Kidney tubule cell (primary cell): ENCODE results near the gene SPATA24.
"Not testable (repeated sequence)": the region's sequence is repeated elsewhere in the genome, so short reads cannot be mapped to it uniquely, and the experiment has no call there.

ENCODE experiments used
- DNase-seq: peaks from one replicate; pipeline ENCODE4 v3.0.0-alpha.2; 2018; ENCODE audit warnings: low spot score

Gene SPATA24, protein sequence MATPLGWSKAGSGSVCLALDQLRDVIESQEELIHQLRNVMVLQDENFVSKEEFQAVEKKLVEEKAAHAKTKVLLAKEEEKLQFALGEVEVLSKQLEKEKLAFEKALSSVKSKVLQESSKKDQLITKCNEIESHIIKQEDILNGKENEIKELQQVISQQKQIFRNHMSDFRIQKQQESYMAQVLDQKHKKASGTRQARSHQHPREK

DNA sequence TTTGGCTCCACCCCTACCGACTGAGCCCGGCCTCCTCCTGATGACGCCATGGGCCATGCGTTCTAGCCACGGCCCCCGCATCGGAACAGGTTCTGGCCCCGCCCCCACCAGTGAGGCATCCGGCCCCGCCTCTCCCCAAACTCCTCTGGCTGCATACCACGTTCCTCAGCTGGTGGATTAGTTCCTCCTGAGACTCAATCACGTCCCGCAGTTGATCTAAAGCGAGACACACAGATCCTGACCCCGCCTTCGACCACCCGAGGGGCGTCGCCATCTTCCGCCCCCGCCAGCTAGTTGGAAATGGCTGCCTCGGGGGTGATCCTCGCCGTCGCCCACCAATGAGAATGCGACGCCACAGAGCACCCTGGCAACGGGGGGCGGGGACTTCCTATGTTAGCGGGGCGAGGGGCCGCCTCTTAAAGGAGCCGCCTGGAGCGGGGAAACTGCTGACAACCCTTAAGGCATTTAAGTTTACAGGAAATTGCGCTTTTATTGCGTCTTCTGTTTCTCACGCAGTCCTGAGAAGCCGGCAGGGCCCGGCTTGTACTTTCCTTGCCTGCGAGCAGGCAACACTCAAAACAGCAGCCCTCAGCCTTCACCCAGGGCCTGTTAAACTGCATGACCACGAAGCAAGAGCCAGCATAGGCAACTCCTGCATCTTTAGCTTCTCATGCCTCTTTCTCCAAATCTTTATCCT is at the start of gene SPATA24:
SPATA24 (minus strand) TSS at position 303 of the 697 bp plus-strand sequence; CDS start at position 274, 29 bp downstream.
- DNase-seq = peak; percentile 96

DNA sequence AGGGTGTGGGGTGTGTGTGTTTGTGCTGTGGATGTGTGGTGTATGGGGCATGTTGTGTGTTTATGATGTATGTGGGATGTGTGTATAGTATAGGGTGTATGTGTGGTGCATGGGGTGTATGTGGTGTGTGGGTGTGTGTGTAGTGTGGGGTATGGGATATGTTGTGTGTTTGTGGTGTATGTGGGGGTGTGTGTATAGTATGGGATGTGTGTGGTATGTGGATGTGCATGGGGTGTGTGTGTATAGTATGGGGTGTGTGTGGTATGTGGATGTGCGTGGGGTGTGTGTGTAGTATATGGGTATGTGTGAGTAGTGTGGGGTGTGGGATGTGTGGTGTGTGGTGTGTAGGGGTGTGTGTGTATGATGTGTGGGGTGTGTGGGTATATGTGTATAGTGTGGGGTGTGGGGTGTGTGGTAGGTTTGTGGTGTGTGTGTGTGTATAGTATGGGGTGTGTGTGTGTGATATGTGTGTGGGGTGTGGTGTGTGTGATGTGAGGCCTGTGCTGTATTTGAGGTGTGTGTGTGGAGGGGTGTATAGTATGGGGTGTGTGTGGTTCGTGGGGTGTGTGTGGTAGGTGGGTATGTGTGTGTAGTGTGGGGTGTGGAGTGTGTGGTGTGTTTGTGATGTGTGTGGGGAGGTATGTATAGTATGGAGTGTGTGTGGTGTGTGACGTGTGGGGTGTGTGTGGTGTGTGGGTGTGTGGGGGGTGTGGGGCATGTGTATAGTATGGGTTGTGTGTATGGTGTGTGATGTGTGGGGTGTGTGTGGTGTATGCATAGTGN is 48.2 kb upstream of the SPATA24 start:
- DNase-seq = no peak

DNA sequence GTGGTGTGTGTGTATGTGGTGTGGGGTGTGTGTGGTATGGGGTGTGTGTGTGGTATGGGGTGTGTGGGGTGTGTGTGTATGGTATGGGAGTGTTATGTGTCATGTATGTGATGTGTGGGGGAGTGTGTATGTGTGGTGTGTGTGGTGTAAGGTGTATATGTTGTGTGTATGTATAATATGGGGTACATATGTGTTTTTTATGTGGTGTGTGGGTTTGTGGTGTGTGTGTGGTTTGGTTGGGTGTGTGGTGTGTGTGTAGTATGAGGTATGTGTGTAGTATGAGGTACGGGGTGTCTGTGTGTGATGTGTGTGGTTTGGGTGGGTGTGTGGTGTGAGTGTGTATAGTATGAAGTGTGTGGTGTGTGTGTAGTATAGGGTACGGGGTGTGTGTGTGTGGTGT is 47.3 kb upstream of the SPATA24 start:
- DNase-seq = no peak

DNA sequence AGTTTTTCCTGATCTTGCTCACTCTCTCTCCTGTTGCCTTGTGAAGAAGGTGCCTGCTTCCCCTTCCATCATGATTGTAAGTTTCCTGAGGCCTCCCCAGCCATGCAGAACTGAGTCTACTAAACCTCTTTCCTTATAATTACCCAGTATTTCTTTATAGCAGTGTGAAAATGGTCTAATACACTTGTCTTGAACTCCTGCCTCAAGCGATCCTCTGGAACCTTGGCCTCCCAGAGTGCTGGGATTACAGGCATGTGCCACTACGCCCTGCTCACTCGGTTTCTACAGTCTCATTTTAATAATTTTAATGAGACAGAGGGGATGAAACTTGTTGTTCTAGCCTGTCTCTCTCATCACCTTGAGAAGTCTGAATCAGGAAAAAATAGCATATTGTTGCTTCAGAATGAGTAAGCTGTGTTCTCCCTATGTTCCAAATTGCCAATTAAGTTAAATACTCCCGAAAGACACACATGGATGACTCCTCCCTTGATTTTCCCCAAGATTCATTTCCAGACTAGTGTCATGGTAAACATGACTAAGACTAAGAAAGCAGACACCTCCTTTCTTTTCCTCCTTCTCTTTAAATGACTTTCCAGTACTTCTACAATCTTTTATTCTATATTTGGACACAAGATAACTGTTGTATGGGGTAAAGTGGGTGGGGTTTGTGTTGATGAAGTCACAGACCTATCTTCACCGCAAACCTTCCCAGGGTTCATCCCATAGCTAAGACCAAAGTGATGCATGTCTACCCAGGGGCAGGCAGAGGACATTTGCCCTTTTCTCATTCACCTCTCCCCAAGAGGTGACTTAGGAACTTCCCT is 43.3 kb upstream of the SPATA24 start:
- no peak for DNase-seq

DNA sequence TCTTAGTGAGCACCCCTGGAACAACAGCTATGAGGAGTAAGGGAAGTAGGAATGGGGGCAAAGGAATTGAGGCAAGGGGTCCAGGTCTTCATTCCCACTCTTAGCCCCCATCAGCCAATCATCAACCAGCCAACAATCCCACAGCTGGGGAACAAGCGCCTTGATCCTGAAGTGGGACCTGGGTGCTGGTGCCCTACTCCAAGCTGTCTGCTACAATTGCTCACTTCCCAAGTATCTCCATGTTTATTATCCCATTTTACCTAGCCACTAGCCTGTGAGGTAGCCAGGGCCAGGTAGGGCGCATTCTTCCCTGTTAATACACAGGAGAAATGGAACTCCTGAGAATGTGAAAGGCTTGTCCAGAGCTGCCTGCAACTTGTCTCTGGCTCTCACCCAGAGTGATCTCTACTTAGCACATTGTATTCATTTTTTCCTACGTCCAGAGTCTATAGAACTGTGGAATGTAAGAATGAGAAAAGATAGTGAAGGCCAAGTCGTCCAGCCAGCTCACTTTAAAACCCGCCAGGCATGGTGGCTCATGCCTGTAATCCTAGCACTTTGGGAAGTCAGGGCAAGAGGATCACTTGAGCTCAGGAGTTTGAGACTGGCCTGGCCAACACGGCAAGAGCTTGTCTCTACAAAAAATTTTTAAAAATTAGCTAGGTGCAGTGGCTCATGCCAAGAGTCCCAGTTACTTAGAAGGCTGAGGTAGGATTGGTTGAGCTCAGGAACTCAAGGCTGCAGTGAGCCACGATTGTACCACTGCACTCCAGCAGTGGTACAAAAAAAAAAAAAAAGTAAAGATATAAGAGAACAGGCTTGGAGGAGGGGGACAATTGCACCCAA is 41.7 kb upstream of the SPATA24 start:
- DNase-seq = no peak

DNA sequence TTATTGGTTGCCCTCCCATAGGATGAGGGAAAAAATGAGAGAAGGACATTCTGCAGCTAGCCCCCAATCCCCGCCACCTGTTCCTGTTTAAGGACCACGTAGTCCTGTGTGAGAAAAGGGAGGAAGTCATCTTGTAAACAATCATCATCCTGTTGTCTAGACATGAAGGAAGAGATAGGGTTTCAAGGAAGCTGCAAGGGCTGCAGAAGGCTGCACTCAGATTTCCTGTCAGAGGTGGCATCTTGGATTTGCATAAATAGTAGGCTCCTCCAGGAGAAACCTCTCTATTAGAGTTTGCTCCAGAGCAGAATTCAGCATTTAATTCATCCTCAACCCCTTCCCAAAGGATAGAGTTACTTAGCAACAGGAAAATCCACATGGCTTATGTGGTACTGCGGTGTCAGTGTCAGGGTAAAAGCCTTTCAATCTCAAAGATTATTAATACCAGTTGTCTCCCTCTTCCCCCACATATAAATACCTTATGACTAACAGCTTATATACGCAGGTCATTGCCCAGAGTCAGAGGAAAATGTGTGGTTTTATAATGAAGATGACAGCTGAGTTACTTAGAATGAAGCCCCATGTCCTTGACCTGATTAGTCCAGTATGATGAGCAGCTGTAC is 40.1 kb upstream of the SPATA24 start:
- DNase-seq = peak; percentile 55

DNA sequence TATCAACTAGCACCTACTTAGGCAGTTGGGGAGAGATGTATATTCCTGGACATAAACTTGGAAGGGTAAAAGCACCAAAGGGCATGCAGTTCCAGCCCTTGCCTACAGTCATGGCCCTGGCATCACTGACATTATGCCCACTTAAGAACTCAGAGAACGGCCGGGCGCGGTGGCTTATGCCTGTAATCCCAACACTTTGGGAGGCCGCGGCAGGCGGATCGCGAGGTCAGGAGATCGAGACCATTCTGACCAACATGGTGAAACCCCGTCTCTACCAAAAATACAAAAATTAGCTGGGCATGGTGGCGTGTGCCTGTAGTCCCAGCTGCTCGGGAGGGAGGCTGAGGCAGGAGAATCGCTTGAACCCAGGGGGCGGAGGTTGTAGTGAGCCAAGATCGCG is 36.5 kb upstream of the SPATA24 start:
- DNase-seq = not testable (repeated sequence)

DNA sequence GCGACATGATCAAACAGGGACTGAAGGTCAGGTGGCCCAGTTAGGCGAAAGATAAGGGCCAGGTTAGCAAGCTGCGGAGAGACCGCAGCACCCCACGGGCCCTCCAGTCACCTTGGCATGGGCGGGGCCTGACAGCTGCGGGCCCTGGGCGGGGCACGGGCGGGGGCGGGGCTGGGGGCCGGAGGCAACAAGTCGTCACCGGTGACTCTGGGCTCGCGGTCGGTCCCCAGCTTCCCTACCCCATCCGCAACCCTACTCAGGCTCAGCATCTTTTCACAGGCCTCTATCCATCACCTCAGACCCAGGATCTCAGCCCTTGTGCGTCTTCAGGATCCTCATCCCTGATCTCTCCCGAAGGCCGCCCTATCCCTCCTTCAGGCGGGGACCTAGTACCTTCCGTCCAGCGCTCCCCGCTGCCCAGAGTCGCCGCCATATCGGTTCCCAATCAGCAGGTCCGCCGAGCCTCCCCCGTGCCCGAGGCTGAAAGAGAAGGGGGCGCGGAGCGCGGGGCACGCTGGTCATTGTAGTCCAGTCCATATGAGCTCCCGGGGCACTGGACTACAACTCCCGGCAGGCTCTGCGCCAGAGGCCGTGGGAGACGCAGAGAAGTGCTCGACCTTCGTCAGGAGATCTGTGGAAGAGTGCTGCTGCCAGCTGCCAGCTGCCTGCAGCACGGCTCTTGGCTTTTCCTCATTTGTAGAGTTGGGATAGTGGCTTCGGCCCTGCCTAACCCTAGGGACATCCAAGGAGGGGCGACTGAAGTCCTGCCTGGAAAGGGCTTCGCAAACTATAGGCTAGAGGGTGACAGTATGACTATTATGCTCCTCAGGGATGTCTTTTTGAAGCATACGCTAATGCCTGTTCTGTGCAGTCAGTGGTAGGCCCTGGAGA is 35.4 kb upstream of the SPATA24 start, which contains the start of gene DNAJC18:
DNAJC18 (minus strand) TSS at position 513 of the 891 bp plus-strand sequence; CDS start at position 433, 80 bp downstream.
- DNase-seq = peak; percentile 83

DNA sequence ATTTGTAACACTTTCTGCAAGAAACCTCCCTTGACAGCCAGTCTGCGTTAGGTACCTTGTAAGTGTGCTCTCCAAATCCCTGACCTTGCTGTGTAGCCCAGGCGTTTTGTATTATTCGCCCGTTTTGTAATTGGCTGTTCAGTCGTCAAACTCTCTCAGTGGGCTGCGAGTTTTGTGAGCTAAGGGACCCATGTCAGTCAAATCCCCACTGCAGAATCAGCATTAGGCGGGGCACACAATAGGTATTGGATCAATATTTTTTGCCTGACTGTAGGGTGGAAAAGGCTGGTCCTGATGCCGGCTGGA is 34.8 kb upstream of the SPATA24 start:
- DNase-seq = no peak

DNA sequence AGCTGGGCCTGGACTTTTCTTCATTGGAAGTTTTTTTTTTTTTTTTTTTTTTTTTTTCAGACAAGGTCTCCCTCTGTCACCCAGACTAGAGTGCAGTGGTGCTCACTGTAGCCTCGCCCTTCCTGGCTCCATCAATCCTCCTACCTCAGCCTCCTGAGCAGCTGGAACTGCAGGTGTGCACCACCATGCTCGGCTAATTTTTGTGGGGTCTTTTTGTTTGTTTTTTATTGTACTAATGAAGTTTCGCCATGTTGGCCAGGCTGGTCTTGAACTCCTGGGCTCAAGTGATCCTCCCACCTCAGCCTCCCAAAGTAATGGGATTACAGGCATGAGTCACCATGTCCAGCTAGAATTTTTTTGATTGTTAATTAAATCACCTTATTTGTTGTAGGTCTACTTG is 31.8 kb upstream of the SPATA24 start:
- DNase-seq = no peak

DNA sequence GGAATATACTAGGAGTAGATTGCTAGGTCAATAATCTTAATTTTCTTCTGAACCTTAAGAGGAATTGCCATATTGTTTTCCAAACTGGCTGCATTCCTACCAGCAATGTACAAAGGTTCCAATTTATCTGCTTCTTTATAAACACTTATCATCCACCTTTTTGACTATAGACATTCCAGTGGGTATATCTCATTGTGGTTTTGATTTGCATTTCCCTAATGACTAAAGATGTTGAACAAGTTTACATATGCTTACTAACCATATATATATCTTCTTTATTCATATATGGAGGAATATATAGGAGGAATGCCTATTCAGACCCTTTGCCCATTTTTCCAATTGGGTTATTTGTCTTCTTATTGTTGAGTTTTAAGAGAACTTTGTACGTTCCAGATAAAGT is 27.8 kb upstream of the SPATA24 start:
- no peak for DNase-seq

DNA sequence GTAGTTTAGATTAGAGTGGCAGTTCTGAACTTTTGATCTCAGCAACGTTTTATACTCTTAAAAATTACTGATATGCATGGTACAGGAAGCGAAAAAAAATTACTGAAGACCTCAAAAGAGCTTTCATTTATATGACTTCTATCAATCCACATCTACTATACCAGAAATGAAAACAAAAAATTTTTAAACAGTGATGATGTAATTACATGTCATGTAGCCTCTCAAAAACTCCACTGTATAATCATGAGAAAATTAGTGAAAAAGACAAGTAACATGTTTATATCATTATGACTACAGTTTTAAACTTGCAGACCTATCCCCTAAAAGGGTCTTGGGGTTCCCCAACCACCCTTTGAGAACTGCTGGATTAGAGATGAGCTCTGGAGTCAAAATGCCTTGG is 26.1 kb upstream of the SPATA24 start:
- DNase-seq = no peak

DNA sequence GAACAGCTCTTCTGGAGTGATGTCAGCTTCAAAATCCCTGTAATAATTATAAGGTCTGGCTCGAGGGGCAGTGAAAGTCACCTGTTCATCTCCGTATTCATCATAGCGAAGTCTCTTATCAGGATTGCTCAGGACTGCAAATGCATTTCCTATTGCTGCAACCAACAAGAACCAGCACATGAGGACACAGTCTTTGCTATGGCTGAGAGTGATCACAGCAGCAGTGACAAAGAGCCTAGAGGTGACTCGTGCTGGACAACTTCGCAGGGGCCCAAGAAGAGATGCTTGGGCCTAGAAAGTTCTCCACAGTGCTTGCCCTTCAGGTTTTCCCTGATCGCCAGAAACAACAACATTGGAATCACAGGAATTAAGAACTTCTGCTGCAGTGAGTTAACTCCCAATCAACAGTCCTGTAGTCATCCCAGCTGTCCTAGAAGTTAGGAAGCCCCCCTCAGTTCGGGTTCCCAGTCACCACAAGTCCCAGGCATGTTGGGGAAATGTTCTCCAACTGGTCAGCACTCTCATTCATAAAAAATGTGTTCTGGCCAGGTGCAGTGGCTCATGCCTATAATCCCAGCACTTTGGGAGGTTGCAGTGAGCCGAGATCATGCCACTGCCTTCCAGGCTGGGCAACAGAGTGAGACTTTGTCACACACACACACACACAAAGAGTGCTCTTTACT is 22.5 kb upstream of the SPATA24 start:
- peak; percentile 51 for DNase-seq

DNA sequence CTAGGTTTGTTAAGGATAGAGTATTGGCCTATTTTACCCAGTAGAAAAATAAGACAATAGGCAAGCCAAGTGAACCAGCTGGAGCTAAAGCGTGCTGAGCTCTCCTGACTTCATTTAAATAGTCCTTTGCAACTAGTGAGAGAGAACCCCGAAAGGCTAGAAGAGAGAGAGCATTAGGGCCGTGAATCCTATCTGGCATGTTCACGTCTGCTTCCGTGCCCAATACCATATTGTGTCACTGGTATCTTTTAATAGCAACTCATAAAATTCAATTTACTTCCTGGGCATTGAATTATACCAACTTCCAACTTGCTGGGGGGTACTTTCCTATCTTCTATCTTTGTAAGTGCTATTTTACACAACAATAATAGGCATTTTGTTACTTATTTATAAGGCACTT is 21.6 kb upstream of the SPATA24 start:
- no peak for DNase-seq

DNA sequence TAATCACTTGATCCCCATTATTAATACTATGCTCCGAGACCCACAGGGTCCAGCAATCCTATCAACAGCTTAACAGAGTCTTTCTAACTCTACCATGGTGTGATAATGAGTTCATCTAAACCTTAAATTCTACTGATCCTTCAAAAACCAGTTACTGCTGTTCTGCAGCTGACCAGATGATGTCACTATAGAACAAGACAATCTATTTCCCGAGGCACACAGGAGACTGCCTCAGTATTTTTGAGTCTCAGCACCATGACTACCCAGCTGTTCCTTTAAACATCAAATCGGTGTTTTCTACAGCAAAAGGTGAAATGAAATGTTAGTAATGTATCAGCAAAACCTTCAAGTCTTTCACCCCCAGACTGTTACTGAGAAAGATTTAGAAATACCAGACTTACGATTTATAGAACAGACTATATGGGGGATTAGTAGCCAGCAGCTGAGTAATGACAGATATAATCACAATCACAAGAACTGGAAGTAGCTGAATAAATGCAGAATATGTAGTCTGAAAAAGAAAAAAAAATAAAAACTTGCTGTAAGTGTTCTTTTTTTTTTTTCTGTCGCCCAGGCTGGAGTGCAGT is 18.5 kb upstream of the SPATA24 start:
- peak; percentile 74 for DNase-seq

DNA sequence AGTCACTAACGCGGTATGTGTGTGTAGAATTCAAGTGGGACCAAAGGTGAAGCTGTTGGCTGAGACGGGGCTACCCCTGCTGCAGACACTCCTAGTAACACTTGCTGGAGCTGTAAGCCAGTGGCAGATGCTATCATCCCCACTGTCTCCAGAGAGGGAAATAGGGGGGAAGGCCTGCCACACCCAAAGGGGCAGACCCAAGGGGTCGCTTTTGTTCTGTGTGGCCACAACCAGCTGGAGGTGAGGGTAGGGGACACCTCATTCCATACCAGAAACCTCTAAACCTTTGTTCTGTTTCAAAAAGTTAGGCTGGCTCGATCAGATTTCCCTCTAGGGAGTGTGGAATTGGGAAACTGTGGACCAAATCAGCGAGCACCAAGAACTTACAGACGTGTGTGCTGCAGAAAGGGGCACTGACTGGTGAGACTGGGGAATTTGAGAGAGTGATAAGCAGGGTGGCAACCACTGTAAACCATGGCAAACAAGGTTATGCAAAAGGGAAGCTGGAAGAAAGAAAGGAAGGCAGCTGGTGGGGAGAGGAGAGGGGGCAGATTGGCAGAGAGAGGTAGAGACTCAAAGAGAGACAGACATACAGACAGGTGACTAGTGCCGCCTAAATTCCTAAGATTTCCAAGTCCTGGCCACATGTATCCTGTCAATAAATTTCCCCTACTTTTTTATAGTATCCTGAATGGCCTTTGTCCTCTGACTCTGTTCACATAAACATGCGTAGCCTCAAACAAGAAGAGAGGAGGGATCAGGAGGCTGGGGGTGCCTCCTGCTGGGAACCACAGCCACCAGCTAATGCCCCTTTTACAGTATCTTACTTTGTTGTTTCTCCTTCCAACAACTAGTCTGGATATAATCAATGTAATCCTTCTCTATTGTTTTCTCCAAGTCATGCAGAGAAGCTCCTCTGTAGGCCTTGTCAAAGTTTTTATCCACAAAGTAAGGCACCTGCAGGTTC is 15.6 kb upstream of the SPATA24 start:
- no peak for DNase-seq

DNA sequence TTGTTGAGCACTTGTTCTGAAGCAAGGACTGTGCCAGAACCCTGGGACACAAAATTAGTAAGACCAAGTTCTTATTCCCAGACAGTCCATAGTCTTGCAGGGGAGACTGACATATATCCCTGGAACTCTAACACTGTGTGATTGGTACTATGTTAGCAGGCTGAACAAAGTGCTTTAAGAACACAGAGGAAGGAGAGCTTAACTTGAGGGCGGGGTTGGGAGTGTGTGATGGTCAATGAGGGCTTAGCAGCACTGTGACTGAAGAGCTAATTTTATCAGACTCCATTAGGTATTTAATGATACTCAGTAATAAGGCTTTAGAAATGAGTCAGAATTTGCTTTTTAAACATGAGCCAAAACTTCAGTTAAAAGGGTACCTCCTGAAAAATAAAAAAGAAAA is 14.9 kb upstream of the SPATA24 start:
- no peak for DNase-seq

DNA sequence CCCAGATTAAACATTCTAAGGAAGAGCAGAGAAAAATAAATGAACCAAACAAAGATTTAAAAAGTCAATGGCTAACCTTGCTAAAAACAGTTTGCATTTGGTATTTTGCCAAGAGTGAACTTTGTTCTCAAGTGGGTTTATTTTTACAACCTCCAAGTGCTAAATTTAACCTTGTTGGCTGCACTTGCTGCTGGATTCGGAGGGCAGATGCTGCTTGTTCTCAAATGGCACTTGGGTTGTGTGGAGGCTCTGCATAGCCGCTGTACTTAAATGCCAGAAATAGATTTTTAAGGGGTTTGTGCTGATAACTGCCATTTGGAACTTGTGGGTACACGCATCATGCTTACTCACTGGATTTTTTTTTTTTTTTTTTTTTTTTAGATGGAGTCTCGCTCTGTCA is 13.3 kb upstream of the SPATA24 start:
- no peak for DNase-seq
